Breast epithelium (tissue), 4 donors: ENCODE data around the gene GPR15. TPM values are rescaled to one million over a fixed set of nuclear protein-coding genes. Genes with fewer than 3 reads are reported as not detected.

Experiments
- DNase-seq, 2 donors: peaks; one replicate each; pipeline ENCODE4 v3.0.0-alpha.2; 2019; ENCODE audit warnings: low spot score in 2 of 2
- H3K27ac ChIP-seq, 2 donors: fragments of 200-600 bp; sonication (generic) in 1 of 2; one replicate each; pipeline ENCODE4 v1.5.1; 2016 to 2019; ENCODE audit warnings: mild to moderate bottlenecking in 1 of 2
- H3K27me3 ChIP-seq, 2 donors: fragments of 200-600 bp; sonication (generic) in 1 of 2; one replicate each; pipeline versions ENCODE4 v1.5.1 to v1.6.0; 2017 to 2019; ENCODE audit warnings: control low read depth in 1 of 2, mild to moderate bottlenecking in 1 of 2
- H3K36me3 ChIP-seq: fragments of 200-600 bp; one replicate; pipeline ENCODE4 v1.5.1; 2019
- H3K4me1 ChIP-seq, 2 donors: fragments of 200-600 bp; sonication (generic); one replicate each; pipeline ENCODE4 v1.5.1; 2016 to 2019; ENCODE audit warnings: control low read depth in 1 of 2
- H3K4me3 ChIP-seq, 3 donors: fragments of 200-600 bp; sonication (generic); 1 replicate in 2 of 3; 2 replicates in 1 of 3; pipeline ENCODE4 v1.5.1; 2016 to 2019; ENCODE audit warnings: mild to moderate bottlenecking in 3 of 3, moderate library complexity in 2 of 3
- H3K9me3 ChIP-seq, 2 donors: fragments of 200-600 bp; sonication (generic) in 1 of 2; one replicate each; pipeline ENCODE4 v1.5.1; 2016 to 2019; ENCODE audit warnings: control low read depth in 1 of 2
- POLR2A ChIP-seq: fragments of 450-650 bp; IDR thresholded peaks from one replicate; pipeline ENCODE4 v1.6.1; 2016; ENCODE audit warnings: antibody characterized with exemption, mild to moderate bottlenecking, moderate library complexity
- POLR2AphosphoS5 ChIP-seq, 3 donors: sonication (generic); formaldehyde crosslinking; IDR thresholded peaks; one replicate each; pipeline ENCODE4 v1.6.1; 2017; ENCODE audit warnings: antibody characterized with exemption in 3 of 3
- intact Hi-C: fragments of 100-400 bp; cut with DNase I; formaldehyde crosslinking; loops from one replicate; pipeline ENCODE4 v1.15.1; 2023; ENCODE audit warnings: low total_unique reads
- total RNA-seq, 3 donors: library from RNA; depleted of rRNA; stranded (reverse); fragments of >200 nt; gene quantifications; one replicate each; pipeline ENCODE4 v1.1.0, GENCODE V29; 2016
- TF ChIP-seq, protein P1 (sequence below), 3 donors: fragments of 450-650 bp; IDR thresholded peaks; one replicate each; pipeline ENCODE4 v1.5.1; 2016 to 2017; ENCODE audit warnings: antibody characterized with exemption in 3 of 3, mild to moderate bottlenecking in 3 of 3, moderate library complexity in 3 of 3

Gene GPR15
- total RNA-seq, 3 donors from 2014 or later, result 0.59 to 1.6 TPM; not detected in 1

- Histone ChIP-seq H3K9me3 (no peaks in the 10 kb centered on the region), H3K27me3 (no peaks in the 10 kb centered on the region), H3K4me3 (no peak overlapping the region), H3K27ac (no peak overlapping the region), H3K4me1 (no peaks in the 10 kb centered on the region), H3K36me3 (no peaks in the 10 kb centered on the region)
- intact Hi-C loops, result no loop called here
- DNase-seq, result no peak
- TF ChIP-seq POLR2A (no peak), POLR2AphosphoS5 (IDR thresholded peaks at IDR 0.05) (no peak)
- TF ChIP-seq, protein P1, sequence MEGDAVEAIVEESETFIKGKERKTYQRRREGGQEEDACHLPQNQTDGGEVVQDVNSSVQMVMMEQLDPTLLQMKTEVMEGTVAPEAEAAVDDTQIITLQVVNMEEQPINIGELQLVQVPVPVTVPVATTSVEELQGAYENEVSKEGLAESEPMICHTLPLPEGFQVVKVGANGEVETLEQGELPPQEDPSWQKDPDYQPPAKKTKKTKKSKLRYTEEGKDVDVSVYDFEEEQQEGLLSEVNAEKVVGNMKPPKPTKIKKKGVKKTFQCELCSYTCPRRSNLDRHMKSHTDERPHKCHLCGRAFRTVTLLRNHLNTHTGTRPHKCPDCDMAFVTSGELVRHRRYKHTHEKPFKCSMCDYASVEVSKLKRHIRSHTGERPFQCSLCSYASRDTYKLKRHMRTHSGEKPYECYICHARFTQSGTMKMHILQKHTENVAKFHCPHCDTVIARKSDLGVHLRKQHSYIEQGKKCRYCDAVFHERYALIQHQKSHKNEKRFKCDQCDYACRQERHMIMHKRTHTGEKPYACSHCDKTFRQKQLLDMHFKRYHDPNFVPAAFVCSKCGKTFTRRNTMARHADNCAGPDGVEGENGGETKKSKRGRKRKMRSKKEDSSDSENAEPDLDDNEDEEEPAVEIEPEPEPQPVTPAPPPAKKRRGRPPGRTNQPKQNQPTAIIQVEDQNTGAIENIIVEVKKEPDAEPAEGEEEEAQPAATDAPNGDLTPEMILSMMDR (IDR thresholded peaks at IDR 0.05), result no peak
Observed at GRCh38 chr3:98568402-98568801, 36.6 kb downstream of the GPR15 start.

DNA sequence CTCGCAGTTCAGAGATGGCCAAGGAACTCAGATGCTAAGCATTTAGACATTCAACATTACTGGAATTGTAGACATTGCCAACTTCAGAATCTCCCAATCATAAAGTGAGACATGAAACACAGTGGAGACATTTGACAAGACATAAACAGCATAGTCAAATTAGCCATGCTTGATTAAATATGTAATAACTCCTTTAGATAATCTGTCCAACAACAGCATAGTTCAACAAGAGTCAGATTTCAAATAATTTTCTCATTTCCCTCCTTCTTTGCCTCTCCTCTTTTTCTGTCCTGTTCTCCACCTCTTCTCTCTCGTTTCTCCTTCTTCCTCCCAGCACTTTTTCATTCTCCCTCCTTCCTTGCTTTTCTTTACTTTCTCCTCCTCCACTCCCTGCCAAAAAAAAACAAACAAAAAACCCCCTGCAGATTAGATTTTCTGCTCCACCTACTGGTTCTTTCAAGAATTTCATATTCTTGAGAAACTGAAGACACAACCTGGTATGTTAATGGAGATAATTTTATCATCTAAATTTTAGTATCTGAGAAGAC lies 41.5 kb downstream of the GPR15 start:
- TF ChIP-seq, protein P1 (IDR thresholded peaks at IDR 0.05), result no peak
- TF ChIP-seq POLR2AphosphoS5 (IDR thresholded peaks at IDR 0.05) (no peak), POLR2A (no peak)
- no peak overlapping the region for H3K4me3 ChIP-seq
- H3K9me3 ChIP-seq, result no peaks in the 10 kb centered on the region
- H3K27ac ChIP-seq, result no peak overlapping the region
- H3K4me1 ChIP-seq, result no peaks in the 10 kb centered on the region
- intact Hi-C loops, result no loop called here
- no peaks in the 10 kb centered on the region for H3K36me3 ChIP-seq
- H3K27me3 ChIP-seq, result no peaks in the 10 kb centered on the region
- DNase-seq, result no peak

- H3K27me3 ChIP-seq, result no peaks in the 10 kb centered on the region
- no peak overlapping the region for H3K4me3 ChIP-seq
- no peak overlapping the region for H3K27ac ChIP-seq
- no peaks in the 10 kb centered on the region for H3K9me3 ChIP-seq
- DNase-seq, result no peak
- H3K4me1 ChIP-seq, result no peaks in the 10 kb centered on the region
- intact Hi-C loops, result no loop called here
- no peaks in the 10 kb centered on the region for H3K36me3 ChIP-seq
- TF ChIP-seq POLR2AphosphoS5 (IDR thresholded peaks at IDR 0.05), result no peak
- TF ChIP-seq, protein P1 (IDR thresholded peaks at IDR 0.05), result no peak
- TF ChIP-seq POLR2A, result no peak
Observed at GRCh38 chr3:98574132-98574531, 42.4 kb downstream of the GPR15 start.

DNA sequence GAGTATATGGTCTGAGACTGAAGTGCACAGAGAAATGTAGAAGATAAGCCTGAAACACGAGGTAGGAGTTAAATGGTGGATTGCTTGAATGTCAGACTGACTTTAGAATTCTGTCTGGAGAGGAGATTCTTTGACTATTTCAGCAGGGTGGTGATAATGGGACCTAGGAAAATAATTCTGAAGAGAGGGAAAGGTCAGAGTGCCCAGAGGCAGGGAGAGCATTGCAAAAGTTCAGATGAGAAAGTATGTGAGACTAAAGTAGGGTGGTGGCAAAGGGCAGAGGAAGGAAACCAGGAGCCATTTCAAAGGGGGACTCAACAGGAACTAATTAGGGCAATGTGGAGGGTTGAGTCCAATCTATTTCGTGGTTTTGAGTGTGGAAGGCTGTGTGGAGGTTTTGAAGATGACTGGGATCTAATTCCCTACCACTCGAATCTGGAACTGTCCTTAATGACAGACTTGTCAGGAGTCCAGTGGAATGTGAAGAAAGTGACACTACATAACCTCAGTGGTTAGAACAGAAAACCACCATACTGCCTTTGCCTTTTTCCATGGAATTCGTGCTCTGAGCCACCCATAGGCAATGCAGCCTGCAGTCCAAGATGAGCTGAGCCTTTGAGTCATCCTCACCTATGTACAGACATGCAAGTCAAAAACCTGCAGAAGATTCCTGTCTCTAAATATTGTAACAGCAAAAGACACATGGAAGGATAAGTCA lies 45.6 kb downstream of the GPR15 start:
- no peak overlapping the region for H3K27ac ChIP-seq
- no peaks in the 10 kb centered on the region for H3K9me3 ChIP-seq
- intact Hi-C loops, result no loop called here
- no peaks in the 10 kb centered on the region for H3K27me3 ChIP-seq
- H3K4me1 ChIP-seq, result no peaks in the 10 kb centered on the region
- no peaks in the 10 kb centered on the region for H3K36me3 ChIP-seq
- TF ChIP-seq POLR2AphosphoS5 (IDR thresholded peaks at IDR 0.05) (no peak), POLR2A (no peak)
- TF ChIP-seq, protein P1 (IDR thresholded peaks at IDR 0.05), result no peak
- no peak for DNase-seq
- H3K4me3 ChIP-seq, result no peak overlapping the region
